Tibial nerve (tissue), 4 donors: ENCODE data around the gene ENPP1.

ENCODE experiments used
- CTCF ChIP-seq, 5 experiments: fragments of 200-600 bp in 3 of 5; fragments of 450-650 bp in 2 of 5; sonication (generic) in 3 of 5; IDR thresholded peaks; one replicate each; pipeline ENCODE4 v1.5.1; 2016 to 2019; ENCODE audit warnings: antibody characterized with exemption in 5 of 5, mild to moderate bottlenecking in 3 of 5, moderate library complexity in 2 of 5
- EP300 ChIP-seq, 2 donors: sonication (generic); formaldehyde crosslinking; IDR thresholded peaks; one replicate each; pipeline ENCODE4 v1.6.1; 2017; ENCODE audit warnings: antibody characterized with exemption in 2 of 2, mild to moderate bottlenecking in 1 of 2
- POLR2A ChIP-seq, 2 donors: fragments of 450-650 bp; IDR thresholded peaks; one replicate each; pipeline ENCODE4 v1.6.1; 2017; ENCODE audit warnings: antibody characterized with exemption in 2 of 2, mild to moderate bottlenecking in 2 of 2, moderate library complexity in 2 of 2

- TF ChIP-seq POLR2A (IDR thresholded peaks at IDR 0.05): no peak
- no peak for TF ChIP-seq CTCF (IDR thresholded peaks at IDR 0.05)
- TF ChIP-seq EP300 (IDR thresholded peaks at IDR 0.05): no peak
Measured at GRCh38 chr6:131761060-131761761, 46.6 kb upstream of the ENPP1 start.
